Sciatic nerve (tissue), 2 donors: ENCODE data around the gene PTGR3. TPM values are rescaled to one million over a fixed set of nuclear protein-coding genes. Genes with fewer than 3 reads are reported as not detected.
A peak's percentile ranks its signal among the peaks of the same experiment; 100 is the strongest.

Experiments used
- ATAC-seq: fragments of 200-7000 bp; cut with Tn5 transposase; one replicate; pipeline ENCODE4 v1.9.1; 2020; ENCODE audit warnings: mild to moderate bottlenecking, moderate library complexity
- DNase-seq: peaks from one replicate; pipeline ENCODE4 v3.0.0-alpha.2; 2020; ENCODE audit warnings: low spot score
- intact Hi-C: fragments of 100-400 bp; cut with DNase I; formaldehyde crosslinking; loops from one replicate; pipeline ENCODE4 v1.14.2; 2022
- total RNA-seq: library from RNA; stranded (reverse); fragmentation: NEBNext Ultra II Directional; extraction: Animal tissue kit (Norgen Biotek cat#: 25700); gene quantifications from one replicate; pipeline ENCODE4 v1.2.1, GENCODE V29; 2021
- donor health status: DM: no; HTN: no; CAD: no.
- donor health status: DM: no; HTN: no; CAD: no.

PTGR3 gene
- total RNA-seq: 31.6 TPM

- DNase-seq (peak; percentile 90), ATAC-seq (peak; percentile 67)
- intact Hi-C loops: loop anchor here (2.0 kb wide), 1 partner anchor 41 kb away; no protein-coding TSS in a partner anchor
These were observed at the start of gene PTGR3 for GRCh38 chr18:75209129-75209950. PTGR3 (minus strand) TSS chr18:75209139; CDS start chr18:75209058, 81 bp downstream.

GRCh38 chr18:75257605-75258004 lies 48.7 kb upstream of the PTGR3 start:
- intact Hi-C loops: no loop called here
- ATAC-seq (peak; percentile 36), DNase-seq (no peak)

GRCh38 chr18:75256376-75256775 lies 47.4 kb upstream of the PTGR3 start:
- no peak for ATAC-seq

GRCh38 chr18:75255094-75255493 lies 46.2 kb upstream of the PTGR3 start:
- no peak for DNase-seq
- intact Hi-C loops: no loop called here
- no peak for ATAC-seq

More at GRCh38 chr18:75256376-75256775, 47.4 kb upstream of the PTGR3 start:
- intact Hi-C loops: no loop called here
- no peak for DNase-seq

- intact Hi-C loops: no loop called here
- ATAC-seq: peak; percentile 78
These were observed 44.8 kb upstream of the PTGR3 start for GRCh38 chr18:75253784-75254183.

GRCh38 chr18:75253043-75253442 lies 44.1 kb upstream of the PTGR3 start:
- DNase-seq (no peak), ATAC-seq (no peak)
- intact Hi-C loops: no loop called here

More at GRCh38 chr18:75253784-75254183, 44.8 kb upstream of the PTGR3 start:
- DNase-seq: no peak

- intact Hi-C loops: no loop called here
- no peak for ATAC-seq
- no peak for DNase-seq
These were observed 43.2 kb upstream of the PTGR3 start for GRCh38 chr18:75252136-75252535.

- ATAC-seq: no peak
These were observed 42.5 kb upstream of the PTGR3 start for GRCh38 chr18:75251466-75251865.

GRCh38 chr18:75250471-75250821 lies 41.5 kb upstream of the PTGR3 start:
- DNase-seq (peak; percentile 65), ATAC-seq (peak; percentile 38)
- intact Hi-C loops: loop anchor here (2.0 kb wide), 1 partner anchor 42 kb away; the partner anchor contains the start of gene PTGR3

More at GRCh38 chr18:75251466-75251865, 42.5 kb upstream of the PTGR3 start:
- no peak for DNase-seq
- intact Hi-C loops: loop anchor here (2.0 kb wide), 1 partner anchor 43 kb away; the partner anchor contains the start of gene PTGR3

- intact Hi-C loops: loop anchor here (2.0 kb wide), 1 partner anchor 41 kb away; the partner anchor contains the start of gene PTGR3
- DNase-seq: no peak
- ATAC-seq: peak; percentile 5
These were observed 40.9 kb upstream of the PTGR3 start for GRCh38 chr18:75249672-75250470.

- ATAC-seq: peak; percentile 3
- no peak for DNase-seq
- intact Hi-C loops: no loop called here
These were observed 40.2 kb upstream of the PTGR3 start for GRCh38 chr18:75249175-75249518.

- intact Hi-C loops: no loop called here
- DNase-seq: no peak
- peak; percentile 25 for ATAC-seq
These were observed 39.7 kb upstream of the PTGR3 start for GRCh38 chr18:75248426-75249174.

- ATAC-seq: peak; percentile 62
- intact Hi-C loops: no loop called here
- no peak for DNase-seq
These were observed 38.9 kb upstream of the PTGR3 start for GRCh38 chr18:75247611-75248421.

GRCh38 chr18:75246721-75247610 lies 38.0 kb upstream of the PTGR3 start:
- intact Hi-C loops: no loop called here
- ATAC-seq: peak; percentile 17
- DNase-seq: no peak

GRCh38 chr18:75244351-75245313 lies 35.7 kb upstream of the PTGR3 start:
- no peak for DNase-seq
- intact Hi-C loops: no loop called here
- no peak for ATAC-seq

- ATAC-seq: no peak
- intact Hi-C loops: no loop called here
- DNase-seq: no peak
These were observed 32.8 kb upstream of the PTGR3 start for GRCh38 chr18:75241705-75242104.
